HG03575 (cell line): Measurements from ENCODE around the gene C17orf58.
A peak's percentile ranks its signal among the peaks of the same experiment; 100 is the strongest.
"Not testable (repeated sequence)": the region's sequence is repeated elsewhere in the genome, so short reads cannot be mapped to it uniquely, and the experiment has no call there.

Experiments
- ATAC-seq: cut with Tn5 transposase; IDR thresholded peaks from one replicate; pipeline ENCODE4 v1.9.1; 2021; ENCODE audit not compliant: unreplicated experiment, insufficient number of reproducible peaks, low FRiP score; ENCODE audit errors: extremely low read depth

The C17orf58 gene

GRCh38 chr17:67974185-67974584 lies 22.1 kb downstream of the C17orf58 start:
- ATAC-seq: no peak

GRCh38 chr17:67970783-67971182 lies 25.5 kb downstream of the C17orf58 start:
- no peak for ATAC-seq

GRCh38 chr17:67963145-67963572 lies 33.1 kb downstream of the C17orf58 start:
- peak; percentile 77 for ATAC-seq

- ATAC-seq: not testable (repeated sequence)
Observed at GRCh38 chr17:67962156-67962555, 34.1 kb downstream of the C17orf58 start.

GRCh38 chr17:67960276-67960675 lies 36.0 kb downstream of the C17orf58 start:
- not testable (repeated sequence) for ATAC-seq

GRCh38 chr17:67959510-67959909 lies 36.8 kb downstream of the C17orf58 start:
- no peak for ATAC-seq

GRCh38 chr17:67950945-67951344 lies 45.3 kb downstream of the C17orf58 start:
- no peak for ATAC-seq

GRCh38 chr17:67947325-67947813 lies 48.9 kb downstream of the C17orf58 start:
- no peak for ATAC-seq

- no peak for ATAC-seq
Observed at GRCh38 chr17:67946513-67946912, 49.8 kb downstream of the C17orf58 start.

- ATAC-seq: no peak
Observed at GRCh38 chr17:67944035-67944434, 52.2 kb downstream of the C17orf58 start.

GRCh38 chr17:67942810-67943209 lies 53.5 kb downstream of the C17orf58 start:
- ATAC-seq: no peak
